ENCODE results near the gene RASAL1. TPM values are rescaled to one million over a fixed set of nuclear protein-coding genes. Genes with fewer than 3 reads are reported as not detected.

The RASAL1 gene
- total RNA-seq, 2 donors from 2014 or later, result 9.0 to 10.2 TPM

DNA sequence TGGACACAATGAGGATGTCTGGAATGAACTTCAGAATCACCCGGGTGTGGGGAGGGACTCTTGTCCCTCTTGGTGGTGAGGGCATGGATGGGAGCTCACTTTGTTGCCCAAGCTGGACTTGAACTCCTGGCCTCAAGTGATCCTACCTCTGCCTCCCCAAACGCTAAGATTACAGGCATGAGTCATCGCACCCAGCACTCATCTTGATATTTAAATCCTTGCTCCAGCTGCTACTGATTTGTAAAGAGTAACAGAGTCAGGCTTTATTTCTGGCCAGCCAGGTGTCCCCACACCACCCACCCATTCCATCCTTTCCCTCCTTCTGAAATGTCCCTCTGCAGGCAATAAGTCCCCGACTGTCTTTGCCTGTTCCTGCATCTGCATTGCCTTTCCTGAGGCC is 44.8 kb upstream of the RASAL1 start:
- Histone ChIP-seq H3K4me1 (peaks cover 5% of the 10 kb centered on the region), H3K4me3 (no peak overlapping the region), H3K27ac (no peak overlapping the region), H3K36me3 (peaks cover 22% of the 10 kb centered on the region), H3K27me3 (no peaks in the 10 kb centered on the region), H3K9me3 (no peaks in the 10 kb centered on the region), H3K9ac (ENCODE audit: low read depth in 2 of 2, low read length in 2 of 2) (no peak overlapping the region)
- intact Hi-C loops (cut with DNase I), result no loop called here
- no peak for DNase-seq
- TF ChIP-seq, protein P1, sequence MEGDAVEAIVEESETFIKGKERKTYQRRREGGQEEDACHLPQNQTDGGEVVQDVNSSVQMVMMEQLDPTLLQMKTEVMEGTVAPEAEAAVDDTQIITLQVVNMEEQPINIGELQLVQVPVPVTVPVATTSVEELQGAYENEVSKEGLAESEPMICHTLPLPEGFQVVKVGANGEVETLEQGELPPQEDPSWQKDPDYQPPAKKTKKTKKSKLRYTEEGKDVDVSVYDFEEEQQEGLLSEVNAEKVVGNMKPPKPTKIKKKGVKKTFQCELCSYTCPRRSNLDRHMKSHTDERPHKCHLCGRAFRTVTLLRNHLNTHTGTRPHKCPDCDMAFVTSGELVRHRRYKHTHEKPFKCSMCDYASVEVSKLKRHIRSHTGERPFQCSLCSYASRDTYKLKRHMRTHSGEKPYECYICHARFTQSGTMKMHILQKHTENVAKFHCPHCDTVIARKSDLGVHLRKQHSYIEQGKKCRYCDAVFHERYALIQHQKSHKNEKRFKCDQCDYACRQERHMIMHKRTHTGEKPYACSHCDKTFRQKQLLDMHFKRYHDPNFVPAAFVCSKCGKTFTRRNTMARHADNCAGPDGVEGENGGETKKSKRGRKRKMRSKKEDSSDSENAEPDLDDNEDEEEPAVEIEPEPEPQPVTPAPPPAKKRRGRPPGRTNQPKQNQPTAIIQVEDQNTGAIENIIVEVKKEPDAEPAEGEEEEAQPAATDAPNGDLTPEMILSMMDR (IDR thresholded peaks at IDR 0.05), result no peak

DNA sequence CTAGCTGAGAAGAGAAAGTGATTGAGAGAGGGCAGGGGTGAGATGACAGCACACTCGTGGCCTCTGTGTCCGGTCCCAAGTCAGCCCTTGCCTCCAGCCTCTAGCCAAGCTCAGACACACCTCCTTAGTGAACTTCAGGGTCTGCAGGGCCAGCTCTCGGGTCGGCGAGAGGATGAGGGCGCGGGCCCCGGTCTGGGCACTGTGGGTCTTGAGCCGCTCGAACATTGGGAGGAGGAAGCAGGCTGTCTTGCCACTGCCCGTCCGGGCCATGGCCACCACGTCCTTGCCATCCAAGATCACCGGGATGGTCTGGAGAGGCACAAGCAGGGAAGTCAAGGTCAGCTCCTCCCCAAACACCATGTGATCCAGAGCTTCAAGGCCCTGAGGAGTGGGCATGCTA is 43.5 kb upstream of the RASAL1 start:
- Histone ChIP-seq H3K27ac (no peak overlapping the region), H3K36me3 (peaks cover 22% of the 10 kb centered on the region), H3K9ac (ENCODE audit: low read depth in 2 of 2, low read length in 2 of 2) (no peak overlapping the region), H3K27me3 (no peaks in the 10 kb centered on the region), H3K4me3 (no peak overlapping the region), H3K9me3 (no peaks in the 10 kb centered on the region), H3K4me1 (peaks cover 2% of the 10 kb centered on the region)
- TF ChIP-seq, protein P1 (IDR thresholded peaks at IDR 0.05), result no peak
- DNase-seq, result no peak
- intact Hi-C loops (cut with DNase I), result no loop called here

DNA sequence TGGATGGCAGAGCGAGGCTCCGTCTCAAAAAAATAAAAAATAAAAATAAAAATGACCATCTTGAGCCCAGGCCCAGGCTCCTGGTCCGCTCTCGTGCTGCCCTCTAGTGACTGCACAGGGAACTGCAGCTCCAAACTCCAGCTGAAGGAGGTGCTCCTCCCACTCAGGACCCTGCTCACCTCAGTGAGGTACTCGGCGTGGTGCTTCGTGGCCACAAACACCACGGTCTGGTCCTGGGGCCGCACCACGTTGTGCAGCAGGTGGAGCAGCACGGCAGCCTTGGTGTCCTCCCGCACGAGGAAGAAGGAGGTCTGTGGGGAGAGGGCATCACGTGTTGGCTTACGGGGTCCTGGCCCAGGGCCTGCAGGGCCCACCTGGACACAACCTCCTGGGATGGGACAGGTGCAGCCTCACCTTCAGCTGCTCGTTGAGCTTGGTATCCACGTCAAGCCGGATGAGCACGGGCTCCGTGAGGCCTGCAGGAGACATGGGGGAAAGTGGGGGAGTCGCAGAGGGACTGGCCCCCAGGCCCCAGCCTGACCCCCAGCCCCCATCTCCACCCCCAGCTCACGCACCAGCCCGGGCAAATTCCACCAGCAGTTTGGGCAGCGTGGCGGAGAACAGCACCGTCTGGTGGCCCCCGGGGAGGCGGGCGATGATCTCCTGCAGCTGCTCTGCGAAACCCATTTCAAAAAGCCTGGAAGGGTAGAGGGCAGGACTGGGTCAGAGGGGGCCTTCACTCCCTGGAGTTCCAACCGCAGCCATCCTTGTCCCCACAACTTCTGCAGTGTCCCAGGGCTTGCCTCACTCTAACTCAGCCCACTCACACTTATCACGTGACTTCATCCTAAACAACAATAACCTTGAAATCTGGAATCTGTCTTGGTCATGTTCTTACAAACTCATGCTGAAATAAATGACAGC is 39.2 kb upstream of the RASAL1 start:
- H3K36me3 ChIP-seq, result peaks cover 26% of the 10 kb centered on the region

DNA sequence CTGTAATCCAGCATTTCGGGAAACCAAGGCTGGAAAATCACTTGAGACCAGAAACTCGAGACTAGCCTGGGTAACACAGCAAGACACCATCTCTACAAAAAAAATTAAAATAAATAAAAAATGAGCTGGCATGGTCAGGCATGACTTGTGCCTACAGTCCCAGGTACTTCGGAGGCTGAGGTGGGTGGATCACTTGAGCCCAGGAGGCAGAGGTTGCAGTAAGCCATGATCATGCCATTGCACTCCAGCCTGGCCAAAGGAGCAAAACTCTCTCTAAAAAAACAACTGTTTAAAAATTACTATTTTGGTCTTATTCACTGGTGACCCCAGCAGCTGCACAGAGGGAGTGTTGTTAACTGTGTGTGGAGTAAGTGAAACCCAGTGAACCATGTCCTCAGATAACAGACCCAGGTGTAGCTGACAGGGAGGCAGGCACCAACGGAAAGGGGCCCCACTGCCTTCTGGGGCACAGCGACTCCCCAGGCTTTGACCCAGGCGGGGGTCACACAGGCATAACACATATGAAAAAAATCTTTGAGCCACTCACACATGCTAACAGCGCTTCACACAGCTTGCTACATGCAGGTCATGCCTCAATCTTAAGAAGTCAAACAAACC is 37.6 kb upstream of the RASAL1 start:
- no peaks in the 10 kb centered on the region for H3K4me1 ChIP-seq
- DNase-seq, result no peak
- TF ChIP-seq, protein P1 (IDR thresholded peaks at IDR 0.05), result no peak
- H3K27ac ChIP-seq, result no peak overlapping the region
- H3K9ac ChIP-seq (ENCODE audit: low read depth in 2 of 2, low read length in 2 of 2), result no peak overlapping the region
- H3K9me3 ChIP-seq, result no peaks in the 10 kb centered on the region
- no peaks in the 10 kb centered on the region for H3K27me3 ChIP-seq
- intact Hi-C loops (cut with DNase I), result loop anchor here (2.0 kb wide), 1 partner anchor 124 kb away; no protein-coding TSS in a partner anchor
- H3K36me3 ChIP-seq, result peaks cover 26% of the 10 kb centered on the region
- no peak overlapping the region for H3K4me3 ChIP-seq

More for the DNA sequence above, 39.2 kb upstream of the RASAL1 start:
- no peak overlapping the region for H3K27ac ChIP-seq
- TF ChIP-seq, protein P1 (IDR thresholded peaks at IDR 0.05), result peak; percentile 99
- H3K4me1 ChIP-seq, result no peaks in the 10 kb centered on the region
- intact Hi-C loops (cut with DNase I), result no loop called here
- no peaks in the 10 kb centered on the region for H3K27me3 ChIP-seq
- no peak overlapping the region for H3K4me3 ChIP-seq
- no peak overlapping the region for H3K9ac ChIP-seq (ENCODE audit: low read depth in 2 of 2, low read length in 2 of 2)
- DNase-seq, result peak; percentile 78
- no peaks in the 10 kb centered on the region for H3K9me3 ChIP-seq

DNA sequence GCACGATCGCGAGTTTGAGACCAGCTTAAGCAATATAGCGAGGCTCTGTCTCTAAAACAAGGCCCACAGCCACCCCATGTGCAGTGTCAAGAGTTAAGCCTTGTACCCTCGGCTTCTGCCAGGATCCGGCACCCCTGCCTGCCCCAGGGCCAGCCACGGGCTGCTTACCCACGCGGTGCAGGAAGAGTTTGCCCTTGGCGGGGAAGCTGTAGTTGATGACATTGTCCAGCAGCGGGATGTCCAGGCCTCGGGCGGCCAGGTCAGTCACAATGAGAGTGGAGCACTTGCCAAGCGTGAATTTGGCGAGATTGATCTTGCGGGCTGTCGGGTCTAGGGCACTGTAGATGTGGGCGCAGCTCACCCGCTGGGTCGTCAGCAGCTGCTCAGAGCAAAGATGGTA is 36.6 kb upstream of the RASAL1 start:
- H3K27ac ChIP-seq, result no peak overlapping the region
- peaks cover 24% of the 10 kb centered on the region for H3K36me3 ChIP-seq
- DNase-seq, result no peak
- TF ChIP-seq, protein P1 (IDR thresholded peaks at IDR 0.05), result no peak
- intact Hi-C loops (cut with DNase I), result loop anchor here (2.0 kb wide), 1 partner anchor 123 kb away; no protein-coding TSS in a partner anchor
- no peaks in the 10 kb centered on the region for H3K27me3 ChIP-seq
- H3K4me1 ChIP-seq, result no peaks in the 10 kb centered on the region
- no peak overlapping the region for H3K4me3 ChIP-seq
- H3K9me3 ChIP-seq, result no peaks in the 10 kb centered on the region
- no peak overlapping the region for H3K9ac ChIP-seq (ENCODE audit: low read depth in 2 of 2, low read length in 2 of 2)
